Measurements from ENCODE around the gene ZBTB34. TPM values are rescaled to one million over a fixed set of nuclear protein-coding genes. Genes with fewer than 3 reads are reported as not detected.

Gene ZBTB34
- total RNA-seq, 2 donors from 2014 or later: 3.5 to 6.2 TPM

DNA sequence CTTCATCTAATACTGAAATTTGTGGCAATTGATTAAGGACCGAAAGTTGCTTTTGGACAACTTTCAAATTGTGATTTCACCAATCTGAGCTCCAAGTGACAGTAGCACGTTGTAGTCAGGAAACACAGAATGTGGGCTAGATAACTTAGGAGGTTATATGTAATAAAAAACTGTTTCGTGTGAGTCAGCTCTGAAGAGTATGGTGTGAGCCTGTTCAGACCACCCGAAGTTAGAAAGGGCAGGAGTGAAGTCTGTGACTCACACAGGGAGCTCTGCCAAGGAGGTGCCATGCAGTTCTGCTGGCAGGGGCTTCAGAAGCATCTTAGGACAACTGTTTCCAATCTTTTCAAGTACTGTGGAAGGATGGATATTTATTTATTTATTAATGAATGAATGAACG lies 16.4 kb upstream of the ZBTB34 start:
- TF ChIP-seq, protein P1, sequence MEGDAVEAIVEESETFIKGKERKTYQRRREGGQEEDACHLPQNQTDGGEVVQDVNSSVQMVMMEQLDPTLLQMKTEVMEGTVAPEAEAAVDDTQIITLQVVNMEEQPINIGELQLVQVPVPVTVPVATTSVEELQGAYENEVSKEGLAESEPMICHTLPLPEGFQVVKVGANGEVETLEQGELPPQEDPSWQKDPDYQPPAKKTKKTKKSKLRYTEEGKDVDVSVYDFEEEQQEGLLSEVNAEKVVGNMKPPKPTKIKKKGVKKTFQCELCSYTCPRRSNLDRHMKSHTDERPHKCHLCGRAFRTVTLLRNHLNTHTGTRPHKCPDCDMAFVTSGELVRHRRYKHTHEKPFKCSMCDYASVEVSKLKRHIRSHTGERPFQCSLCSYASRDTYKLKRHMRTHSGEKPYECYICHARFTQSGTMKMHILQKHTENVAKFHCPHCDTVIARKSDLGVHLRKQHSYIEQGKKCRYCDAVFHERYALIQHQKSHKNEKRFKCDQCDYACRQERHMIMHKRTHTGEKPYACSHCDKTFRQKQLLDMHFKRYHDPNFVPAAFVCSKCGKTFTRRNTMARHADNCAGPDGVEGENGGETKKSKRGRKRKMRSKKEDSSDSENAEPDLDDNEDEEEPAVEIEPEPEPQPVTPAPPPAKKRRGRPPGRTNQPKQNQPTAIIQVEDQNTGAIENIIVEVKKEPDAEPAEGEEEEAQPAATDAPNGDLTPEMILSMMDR (IDR thresholded peaks at IDR 0.05): no peak

DNA sequence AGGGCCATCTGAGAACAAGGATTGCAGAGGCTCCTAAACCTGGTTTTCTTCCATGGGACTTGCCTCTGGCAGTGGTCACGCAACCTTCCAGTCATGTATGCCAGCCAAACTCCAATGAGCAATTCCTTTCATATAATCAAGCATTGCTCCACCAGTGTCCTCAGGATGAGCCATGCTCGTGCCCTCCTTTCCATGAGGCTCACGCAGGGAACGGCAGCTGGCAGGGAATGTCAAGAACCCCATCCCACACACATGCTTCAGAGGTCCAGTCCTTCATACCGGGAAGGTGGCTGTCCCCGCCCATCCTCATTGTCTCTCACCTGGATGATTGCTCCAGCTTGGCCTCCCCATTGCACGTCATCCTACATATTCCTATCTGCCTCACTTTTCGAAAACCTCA lies 13.4 kb upstream of the ZBTB34 start:
- H3K4me1 ChIP-seq: peaks cover 0 to 16% of the 10 kb centered on the region in 2 donors
- TF ChIP-seq, protein P1 (IDR thresholded peaks at IDR 0.05): no peak
- no peaks in the 10 kb centered on the region for H3K27me3 ChIP-seq
- H3K4me3 ChIP-seq: no peak overlapping the region
- no peak overlapping the region for H3K27ac ChIP-seq
- H3K36me3 ChIP-seq: no peaks in the 10 kb centered on the region
- no peak for DNase-seq (ENCODE audit: low spot score)
- H3K9me3 ChIP-seq: no peaks in the 10 kb centered on the region

More for the DNA sequence above, 16.4 kb upstream of the ZBTB34 start:
- no peaks in the 10 kb centered on the region for H3K27me3 ChIP-seq
- no peak overlapping the region for H3K4me3 ChIP-seq
- no peaks in the 10 kb centered on the region for H3K36me3 ChIP-seq
- peaks cover 0 to 16% of the 10 kb centered on the region in 2 donors for H3K4me1 ChIP-seq
- no peaks in the 10 kb centered on the region for H3K9me3 ChIP-seq
- H3K27ac ChIP-seq: peak overlapping the region in 1 of 2 donors; percentile 7
- DNase-seq (ENCODE audit: low spot score): no peak

DNA sequence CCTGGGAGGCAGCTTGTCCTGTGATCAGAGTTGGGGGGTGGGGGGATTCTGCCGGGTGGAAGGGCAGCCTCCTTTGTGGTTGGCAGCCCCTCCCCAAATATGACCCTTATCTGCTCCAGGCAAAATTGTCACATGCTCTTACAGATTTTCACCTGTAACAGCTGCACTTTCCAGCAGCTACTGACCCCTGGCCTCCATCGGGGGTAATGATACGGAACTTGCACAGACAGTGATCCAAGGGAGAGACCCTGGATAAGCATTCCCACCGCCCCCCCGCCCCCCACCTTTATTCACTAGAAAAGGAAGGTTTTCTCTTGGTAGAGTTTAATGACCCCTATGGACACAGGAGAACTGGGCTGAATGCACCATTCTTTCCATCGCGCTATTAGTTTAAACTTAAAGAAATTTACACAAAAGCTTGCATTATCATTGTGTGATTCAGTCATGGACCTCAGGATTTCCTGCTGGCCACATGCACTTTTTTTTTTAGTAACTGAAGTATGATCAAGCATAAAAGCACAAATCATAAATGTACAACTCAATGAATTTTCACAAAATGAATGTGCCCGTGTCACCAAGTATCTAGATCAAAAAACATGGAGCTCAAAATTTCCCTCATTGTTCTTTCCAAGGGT lies 10.7 kb upstream of the ZBTB34 start:
- no peak for DNase-seq (ENCODE audit: low spot score)
- Histone ChIP-seq H3K9me3 (no peaks in the 10 kb centered on the region), H3K27me3 (no peaks in the 10 kb centered on the region), H3K4me1 (no peaks in the 10 kb centered on the region), H3K4me3 (no peak overlapping the region), H3K36me3 (no peaks in the 10 kb centered on the region), H3K27ac (no peak overlapping the region)
- TF ChIP-seq, protein P1 (IDR thresholded peaks at IDR 0.05): no peak

DNA sequence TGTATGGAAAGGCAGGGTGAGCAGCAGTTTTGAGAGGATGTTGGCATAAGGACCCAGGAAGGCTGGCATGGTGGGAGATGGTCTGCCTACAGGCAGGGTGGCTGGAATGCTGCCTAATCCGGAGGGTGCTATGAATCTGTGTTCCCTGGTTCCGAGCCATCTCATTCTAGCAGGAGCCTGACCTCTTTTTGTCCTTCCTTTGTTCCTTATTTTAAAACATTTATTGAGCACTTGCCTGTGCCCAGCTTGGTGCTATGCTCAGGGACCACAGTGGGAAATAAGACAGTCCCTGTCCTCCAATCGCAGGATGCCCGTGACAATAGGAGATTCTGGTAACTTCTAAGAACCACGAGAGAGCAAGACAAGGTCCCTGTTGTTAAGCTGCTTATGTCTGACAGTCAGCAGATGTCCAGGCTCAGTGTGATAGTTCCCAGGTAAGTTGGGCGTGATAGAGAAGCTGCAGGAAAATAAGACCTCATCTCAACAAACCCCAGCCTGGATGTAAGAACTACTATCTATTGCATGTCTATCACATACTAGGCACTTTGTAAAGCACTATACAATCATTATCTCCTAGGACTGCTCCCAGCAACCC lies 9.1 kb upstream of the ZBTB34 start:
- no peaks in the 10 kb centered on the region for H3K36me3 ChIP-seq
- no peaks in the 10 kb centered on the region for H3K4me1 ChIP-seq
- H3K27me3 ChIP-seq: no peaks in the 10 kb centered on the region
- H3K27ac ChIP-seq: no peak overlapping the region
- H3K9me3 ChIP-seq: no peaks in the 10 kb centered on the region
- H3K4me3 ChIP-seq: no peak overlapping the region
- TF ChIP-seq, protein P1 (IDR thresholded peaks at IDR 0.05): no peak
- DNase-seq (ENCODE audit: low spot score): no peak

DNA sequence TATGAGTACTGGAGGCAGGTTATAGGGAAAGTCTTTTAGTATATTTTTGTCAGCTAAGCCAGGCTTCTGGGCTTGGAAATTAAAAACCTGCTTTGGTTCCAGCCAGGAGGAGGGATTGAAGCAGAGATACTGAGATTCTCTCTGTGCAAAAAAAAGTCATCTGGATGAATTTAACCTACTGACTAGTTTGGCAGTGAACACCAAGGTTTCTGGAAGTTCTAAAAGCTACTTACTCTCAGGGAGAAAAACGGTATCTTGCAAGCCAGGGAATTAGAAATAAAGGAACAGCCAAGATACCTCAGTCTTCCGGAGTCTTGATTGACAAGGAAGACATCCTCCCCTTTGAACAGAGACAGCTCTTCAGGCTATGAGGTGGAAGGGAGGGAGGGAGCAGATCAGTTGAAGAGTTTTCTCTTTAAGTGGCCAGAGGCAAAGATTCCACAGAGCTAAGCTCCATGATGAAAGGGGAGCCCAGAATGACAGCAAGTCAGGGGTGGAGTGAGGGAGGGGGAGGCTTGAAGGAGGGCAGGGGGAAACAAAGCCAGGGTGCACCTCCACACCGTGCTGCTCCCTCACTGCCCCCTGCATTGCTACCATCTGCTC lies 8.3 kb upstream of the ZBTB34 start:
- H3K9me3 ChIP-seq: no peaks in the 10 kb centered on the region
- no peak for DNase-seq (ENCODE audit: low spot score)
- TF ChIP-seq, protein P1 (IDR thresholded peaks at IDR 0.05): no peak
- no peak overlapping the region for H3K4me3 ChIP-seq
- H3K36me3 ChIP-seq: no peaks in the 10 kb centered on the region
- H3K4me1 ChIP-seq: no peaks in the 10 kb centered on the region
- no peak overlapping the region for H3K27ac ChIP-seq
- H3K27me3 ChIP-seq: no peaks in the 10 kb centered on the region
